SK-N-SH (cell line): ENCODE data around the gene DICER1. TPM values are rescaled to one million over a fixed set of nuclear protein-coding genes. Genes with fewer than 3 reads are reported as not detected.

ENCODE experiments used
- CTCF ChIA-PET: fragments of 300-600, 350-600 bp; formaldehyde crosslinking; extraction: SDS; loops from one replicate; lab custom pipeline; 2021; lab: Yijun Ruan, JAX
- POLR2A ChIA-PET: fragments of 350-600 bp; sonication (Branson Sonifier 250); formaldehyde crosslinking; extraction: SDS; loops from one replicate; lab custom pipeline; 2020; ENCODE audit warnings: antibody characterized with exemption, inconsistent platforms; lab: Yijun Ruan, JAX
- DNase-seq: peaks from one replicate; pipeline ENCODE4 v3.0.0; 2012
- H2AFZ ChIP-seq: fragments of 200-600 bp; sonication (generic); 2 replicates; pipeline ENCODE4 v1.8.1; 2016; ENCODE audit warnings: antibody characterized with exemption, mild to moderate bottlenecking, low read depth
- H3F3A ChIP-seq: fragments of 200-600 bp; sonication (generic); replicated peaks from 2 replicates; pipeline ENCODE3; 2016; ENCODE audit warnings: antibody characterized with exemption, mild to moderate bottlenecking; ENCODE audit not compliant: insufficient read depth
- H3K27ac ChIP-seq, 2 experiments: fragments of 200-500 bp in 1 of 2; fragments of 200-600 bp in 1 of 2; sonication (Bioruptor generic) in 1 of 2; sonication (generic), shearing (Covaris generic) in 1 of 2; 2 replicates each; pipeline versions ENCODE4 v1.5.1 to v1.6.1; 2014 to 2016; ENCODE audit warnings: low read depth in 2 of 2, inconsistent platforms in 1 of 2, low read length in 1 of 2, mild to moderate bottlenecking in 1 of 2, mixed read lengths in 1 of 2
- H3K27me3 ChIP-seq: fragments of 200-600 bp; sonication (generic), shearing (Covaris generic); 2 replicates; pipeline ENCODE4 v1.6.1; 2016; ENCODE audit warnings: mixed run types; ENCODE audit not compliant: insufficient read depth
- H3K36me3 ChIP-seq, 2 experiments: fragments of 200-500 bp in 1 of 2; fragments of 200-600 bp in 1 of 2; sonication (Bioruptor generic) in 1 of 2; sonication (generic) in 1 of 2; replicated peaks in 1 of 2; 2 replicates each; pipeline versions ENCODE3 to v1.5.1; 2014 to 2016; ENCODE audit warnings: low read length in 1 of 2, mild to moderate bottlenecking in 1 of 2; ENCODE audit not compliant: insufficient read depth in 2 of 2, control insufficient read depth in 1 of 2
- H3K4me1 ChIP-seq, 2 experiments: fragments of 200-500 bp in 1 of 2; fragments of 200-600 bp in 1 of 2; sonication (Bioruptor generic) in 1 of 2; sonication (generic), shearing (Covaris generic) in 1 of 2; 2 replicates each; pipeline versions ENCODE4 v1.5.1 to v1.6.1; 2014 to 2016; ENCODE audit warnings: low read depth in 1 of 2, low read length in 1 of 2, mixed run types in 1 of 2; ENCODE audit not compliant: insufficient read depth in 2 of 2, control insufficient read depth in 1 of 2
- H3K4me2 ChIP-seq: fragments of 200-600 bp; sonication (generic), shearing (Covaris generic); 2 replicates; pipeline ENCODE4 v1.6.1; 2017; ENCODE audit warnings: mixed run types
- H3K4me3 ChIP-seq, 2 experiments: fragments of 200-500 bp in 1 of 2; fragments of 200-600 bp in 1 of 2; sonication (Bioruptor generic) in 1 of 2; sonication (generic), shearing (Covaris generic) in 1 of 2; 2 replicates each; pipeline versions ENCODE4 v1.5.1 to v1.8.1; 2014 to 2016; ENCODE audit warnings: low read depth in 2 of 2, inconsistent platforms in 1 of 2, low read length in 1 of 2, mild to moderate bottlenecking in 1 of 2, mixed read lengths in 1 of 2, moderate library complexity in 1 of 2
- H3K79me2 ChIP-seq: fragments of 200-600 bp; sonication (generic); 2 replicates; pipeline ENCODE4 v1.8.1; 2017; ENCODE audit warnings: mild to moderate bottlenecking; ENCODE audit not compliant: insufficient read depth
- H3K9ac ChIP-seq: fragments of 200-600 bp; sonication (generic); 2 replicates; pipeline ENCODE4 v1.6.1; 2017; ENCODE audit warnings: mixed run types
- H3K9me2 ChIP-seq: fragments of 200-600 bp; sonication (generic); 2 replicates; pipeline ENCODE4 v1.6.1; 2017; ENCODE audit warnings: mixed run types
- H3K9me3 ChIP-seq: fragments of 200-600 bp; sonication (generic); 2 replicates; pipeline ENCODE4 v1.6.1; 2017; ENCODE audit warnings: mixed run types, mild to moderate bottlenecking, moderate library complexity
- H4K20me1 ChIP-seq: fragments of 200-600 bp; sonication (generic); 2 replicates; pipeline ENCODE4 v1.6.1; 2017; ENCODE audit warnings: mild to moderate bottlenecking, mixed run types; ENCODE audit not compliant: insufficient read depth
- ELF1 ChIP-seq: IDR thresholded peaks from 2 replicates; pipeline ENCODE4 v1.4.0; 2012
- EP300 ChIP-seq, 2 experiments: IDR thresholded peaks; 2 replicates each; pipeline versions ENCODE4 v1.4.0 to v1.6.1; 2012; ENCODE audit warnings: borderline replicate concordance in 1 of 2, low read depth in 1 of 2, low read length in 1 of 2
- FOSL2 ChIP-seq: IDR thresholded peaks from 2 replicates; pipeline ENCODE4 v1.4.0; 2012; ENCODE audit warnings: low read depth, mild to moderate bottlenecking, moderate library complexity, borderline replicate concordance
- GATA2 ChIP-seq: sonication (generic); formaldehyde crosslinking; IDR thresholded peaks from 2 replicates; pipeline ENCODE4 v1.5.0; 2020; ENCODE audit warnings: mild to moderate bottlenecking, missing genetic modification reagents
- IRF3 ChIP-seq: fragments of 150-350 bp; IDR thresholded peaks from 2 replicates; pipeline ENCODE4 v1.6.1; 2016; ENCODE audit warnings: mild to moderate bottlenecking, low read depth, low read length
- JUND ChIP-seq: IDR thresholded peaks from 2 replicates; pipeline ENCODE4 v1.4.0; 2012
- MEF2A ChIP-seq: IDR thresholded peaks from 2 replicates; pipeline ENCODE4 v1.4.0; 2012; ENCODE audit warnings: low read depth, borderline replicate concordance
- NFIC ChIP-seq: IDR thresholded peaks from 2 replicates; pipeline ENCODE4 v1.4.0; 2012; ENCODE audit warnings: borderline replicate concordance
- PBX3 ChIP-seq: IDR thresholded peaks from 2 replicates; pipeline ENCODE4; 2012
- POLR2AphosphoS5 ChIP-seq: IDR thresholded peaks from 2 replicates; pipeline ENCODE4 v1.6.1; 2012; ENCODE audit warnings: low read depth, low read length
- RCOR1 ChIP-seq: fragments of 150-350 bp; IDR thresholded peaks from 2 replicates; pipeline ENCODE4 v1.6.1; 2017; ENCODE audit warnings: antibody characterized with exemption, low read length
- REST ChIP-seq: IDR thresholded peaks from 2 replicates; pipeline ENCODE4 v1.6.1; 2012; ENCODE audit warnings: mild to moderate bottlenecking, low read depth, low read length, moderate library complexity
- RFX5 ChIP-seq: IDR thresholded peaks from 2 replicates; pipeline ENCODE4 v1.6.1; 2012; ENCODE audit warnings: mild to moderate bottlenecking, improper control_type of control experiment, low read length
- TAF1 ChIP-seq: IDR thresholded peaks from 2 replicates; pipeline ENCODE4 v1.6.1; 2012; ENCODE audit warnings: low read depth, mild to moderate bottlenecking, low read length, moderate library complexity, borderline replicate concordance
- TEAD4 ChIP-seq: IDR thresholded peaks from 2 replicates; pipeline ENCODE4 v1.4.0; 2012; ENCODE audit warnings: mild to moderate bottlenecking, borderline replicate concordance; ENCODE audit not compliant: insufficient read depth
- WGBS: methylation state at CpG from one replicate; pipeline ENCODE4 v1.1.6; 2017; ENCODE audit warnings: low lambda C conversion rate; 5-methylcytosine and 5-hydroxymethylcytosine counted together
- polyA plus RNA-seq, 3 experiments: library from polyadenylated mRNA; depleted of rRNA; stranded (reverse); fragments of >200 nt; gene quantifications; 2 replicates each; pipeline ENCODE4 v1.2.3, GENCODE V29; 2012
- TF ChIP-seq, protein P1 (sequence below): IDR thresholded peaks from 2 replicates; pipeline ENCODE4 v1.4.0; 2012; ENCODE audit warnings: low read depth
- TF ChIP-seq, protein P2 (sequence below): fragments of 200-600 bp; sonication (generic); IDR thresholded peaks from 2 replicates; pipeline ENCODE4 v1.6.1; 2017; ENCODE audit warnings: antibody characterized with exemption, mild to moderate bottlenecking, moderate library complexity

Gene DICER1
- polyA plus RNA-seq, 1 of the 3 experiments (the other 2 are of a cell fraction) = 4.7 TPM

- no peak for TF ChIP-seq REST
- no peak for TF ChIP-seq EP300 (IDR thresholded peaks at IDR 0.05; ENCODE audit: borderline replicate concordance in 1 of 2, low read depth in 1 of 2, low read length in 1 of 2)
- TF ChIP-seq POLR2AphosphoS5 = no peak
- TF ChIP-seq GATA2 = no peak
- no peak for TF ChIP-seq PBX3
- TF ChIP-seq, protein P1, sequence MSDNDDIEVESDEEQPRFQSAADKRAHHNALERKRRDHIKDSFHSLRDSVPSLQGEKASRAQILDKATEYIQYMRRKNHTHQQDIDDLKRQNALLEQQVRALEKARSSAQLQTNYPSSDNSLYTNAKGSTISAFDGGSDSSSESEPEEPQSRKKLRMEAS = no peak
These were observed 109.6 kb downstream of the DICER1 start (continued) for GRCh38 chr14:95047754-95048153.

DNA sequence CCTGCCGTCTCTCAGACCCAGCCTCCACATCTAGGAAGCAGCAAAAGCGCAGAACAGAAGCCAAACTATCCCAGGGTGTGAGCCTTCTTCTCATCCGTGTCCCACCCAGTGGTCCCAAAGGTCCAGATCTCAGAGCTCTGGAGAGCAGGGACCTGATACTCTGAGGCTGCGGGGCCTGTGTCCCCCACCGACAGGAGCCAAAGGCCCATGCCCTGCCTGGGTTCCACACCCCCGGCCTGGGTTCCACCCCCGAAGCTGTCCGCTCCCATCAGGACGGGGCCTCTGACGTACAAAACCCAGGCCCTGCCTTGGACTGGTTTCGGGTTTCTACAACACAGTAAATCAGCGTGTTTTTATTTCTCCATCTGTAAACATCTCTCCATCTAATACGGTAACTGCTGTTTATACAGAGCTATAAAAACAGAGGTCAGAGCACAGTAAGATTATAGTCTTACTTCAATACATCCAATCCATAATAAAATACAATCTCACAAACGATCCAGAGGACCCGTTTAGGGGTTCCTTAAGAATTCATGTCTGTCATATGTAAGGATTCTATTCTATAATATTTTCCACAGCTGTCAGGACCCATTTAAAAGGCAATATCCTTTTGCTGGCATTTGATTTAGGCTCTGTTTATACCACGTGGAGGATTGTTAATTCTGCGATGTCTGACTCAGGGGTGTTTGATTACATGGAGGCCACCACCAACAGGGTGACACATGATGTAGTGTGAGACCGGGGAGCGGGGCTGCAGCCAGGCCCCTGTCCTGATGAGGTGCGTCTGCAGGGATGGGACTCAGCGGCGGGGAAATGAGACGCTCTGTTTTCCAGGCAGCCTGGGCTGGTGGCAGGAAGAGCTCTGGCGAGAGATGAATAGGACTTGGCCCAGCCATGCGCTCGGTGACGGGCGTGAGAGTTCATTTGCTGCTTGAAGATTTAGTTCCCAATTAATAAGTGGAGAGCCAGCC, 110.3 kb downstream of the DICER1 start:
- no peak overlapping the region for H3K4me3 ChIP-seq
- no peaks in the 10 kb centered on the region for H3K79me2 ChIP-seq
- TF ChIP-seq RFX5 (no peak), NFIC (no peak), ELF1 (no peak), TAF1 (no peak), IRF3 (no peak), JUND (no peak), POLR2AphosphoS5 (no peak), RCOR1 (no peak), TEAD4 (no peak), FOSL2 (no peak), MEF2A (no peak)
- TF ChIP-seq, protein P2, sequence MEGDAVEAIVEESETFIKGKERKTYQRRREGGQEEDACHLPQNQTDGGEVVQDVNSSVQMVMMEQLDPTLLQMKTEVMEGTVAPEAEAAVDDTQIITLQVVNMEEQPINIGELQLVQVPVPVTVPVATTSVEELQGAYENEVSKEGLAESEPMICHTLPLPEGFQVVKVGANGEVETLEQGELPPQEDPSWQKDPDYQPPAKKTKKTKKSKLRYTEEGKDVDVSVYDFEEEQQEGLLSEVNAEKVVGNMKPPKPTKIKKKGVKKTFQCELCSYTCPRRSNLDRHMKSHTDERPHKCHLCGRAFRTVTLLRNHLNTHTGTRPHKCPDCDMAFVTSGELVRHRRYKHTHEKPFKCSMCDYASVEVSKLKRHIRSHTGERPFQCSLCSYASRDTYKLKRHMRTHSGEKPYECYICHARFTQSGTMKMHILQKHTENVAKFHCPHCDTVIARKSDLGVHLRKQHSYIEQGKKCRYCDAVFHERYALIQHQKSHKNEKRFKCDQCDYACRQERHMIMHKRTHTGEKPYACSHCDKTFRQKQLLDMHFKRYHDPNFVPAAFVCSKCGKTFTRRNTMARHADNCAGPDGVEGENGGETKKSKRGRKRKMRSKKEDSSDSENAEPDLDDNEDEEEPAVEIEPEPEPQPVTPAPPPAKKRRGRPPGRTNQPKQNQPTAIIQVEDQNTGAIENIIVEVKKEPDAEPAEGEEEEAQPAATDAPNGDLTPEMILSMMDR = no peak
- H3K9me3 ChIP-seq = no peaks in the 10 kb centered on the region
- no peak overlapping the region for H3K9ac ChIP-seq
- no peak overlapping the region for H3K4me2 ChIP-seq
- H3K27ac ChIP-seq = no peak overlapping the region
- H3F3A ChIP-seq = no peaks in the 10 kb centered on the region
- no peak for DNase-seq
- no peaks in the 10 kb centered on the region for H3K9me2 ChIP-seq
- no peak overlapping the region for H2AFZ ChIP-seq
- no peaks in the 10 kb centered on the region for H3K36me3 ChIP-seq
- H3K27me3 ChIP-seq = peaks cover 5% of the 10 kb centered on the region; the same call in 1 of the 2 replicates
- 71% methylated on average over 22 of the region's 28 CpGs for WGBS
- POLR2A ChIA-PET = no interaction called here
- no peaks in the 10 kb centered on the region for H3K4me1 ChIP-seq
- CTCF ChIA-PET = no interaction called here
- no peaks in the 10 kb centered on the region for H4K20me1 ChIP-seq
